GM19452 (cell line): ENCODE measurements around the gene ELF3.
A peak's percentile ranks its signal among the peaks of the same experiment; 100 is the strongest.
"Not testable (repeated sequence)": the region's sequence is repeated elsewhere in the genome, so short reads cannot be mapped to it uniquely, and the experiment has no call there.

Experiments
- ATAC-seq: cut with Tn5 transposase; IDR thresholded peaks from one replicate; pipeline ENCODE4 v1.9.1; 2021; ENCODE audit not compliant: unreplicated experiment

The ELF3 gene

DNA sequence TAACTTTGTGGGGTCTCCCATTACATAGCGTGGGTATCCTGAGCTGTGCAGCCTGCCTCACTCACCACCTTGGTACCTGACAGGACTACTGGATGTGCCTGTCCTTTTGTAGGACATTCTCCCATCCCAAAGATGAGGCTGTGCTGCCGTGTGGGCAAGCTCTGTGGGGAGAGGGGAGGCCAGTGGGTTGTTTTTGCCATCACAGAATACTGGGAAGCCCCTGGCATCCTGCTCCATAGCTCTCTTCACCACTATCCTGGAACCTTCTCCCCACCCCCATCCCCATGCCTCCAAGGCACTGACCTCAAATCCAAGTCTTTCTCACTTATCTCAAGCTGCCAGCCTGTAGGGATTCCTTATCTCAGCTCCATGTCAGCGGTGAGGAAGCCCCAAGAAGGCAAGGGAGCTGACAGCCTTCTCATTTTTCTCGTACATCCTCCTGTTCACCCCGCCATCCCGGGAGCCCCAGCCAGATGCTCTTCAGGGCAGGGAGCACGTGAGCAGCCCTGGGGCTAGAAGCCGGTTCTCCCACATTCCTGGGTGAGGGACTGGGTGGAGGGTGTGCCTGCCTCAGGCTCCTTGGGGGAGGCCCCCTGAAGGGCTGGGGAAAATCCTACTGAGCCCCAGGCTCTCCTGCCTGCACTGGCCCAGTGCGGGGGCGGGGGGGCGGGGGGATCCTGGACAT, 2.4 kb upstream of the ELF3 start:
- ATAC-seq, result no peak

DNA sequence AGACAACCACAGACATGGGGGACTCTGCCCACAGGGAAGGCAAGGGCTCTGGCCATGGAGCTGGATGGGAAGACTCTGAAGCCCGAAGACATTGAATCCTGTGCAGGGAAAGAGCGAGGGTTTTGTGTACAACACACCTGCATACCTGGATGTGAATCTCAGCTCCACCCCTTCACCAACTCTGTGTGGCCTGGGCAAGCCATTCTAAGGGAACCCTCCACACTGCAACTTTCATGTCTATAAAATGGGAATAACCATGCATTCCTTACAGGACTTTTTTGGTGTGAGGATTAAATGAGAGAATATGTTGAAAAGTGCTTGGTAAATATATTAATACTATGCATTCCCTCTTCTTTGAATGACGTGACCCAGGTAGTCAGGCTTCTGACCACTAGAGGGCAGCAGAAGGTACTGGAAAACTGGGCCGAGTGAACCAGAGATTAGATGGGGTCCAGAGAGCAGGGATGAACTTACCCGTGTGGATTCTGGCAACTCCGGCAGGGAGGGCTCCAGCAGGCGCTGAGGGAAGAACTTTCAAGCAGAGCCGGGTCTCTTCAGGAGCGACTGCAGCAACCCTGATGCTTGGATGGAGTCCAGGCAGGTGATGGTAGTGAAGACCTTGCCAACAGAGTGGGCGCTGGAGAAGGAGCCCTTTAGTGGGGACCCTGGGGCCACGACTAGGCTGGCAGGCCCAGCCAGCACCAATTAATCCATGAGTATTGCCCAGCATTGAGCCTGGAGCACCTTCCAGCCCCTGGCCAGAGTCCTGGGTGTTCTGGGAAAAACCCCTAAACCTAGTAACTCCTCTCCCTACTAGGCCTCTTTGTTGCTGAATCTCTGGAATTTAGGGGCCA, 834 bp upstream of the ELF3 start:
- ATAC-seq, result peak; percentile 46

DNA sequence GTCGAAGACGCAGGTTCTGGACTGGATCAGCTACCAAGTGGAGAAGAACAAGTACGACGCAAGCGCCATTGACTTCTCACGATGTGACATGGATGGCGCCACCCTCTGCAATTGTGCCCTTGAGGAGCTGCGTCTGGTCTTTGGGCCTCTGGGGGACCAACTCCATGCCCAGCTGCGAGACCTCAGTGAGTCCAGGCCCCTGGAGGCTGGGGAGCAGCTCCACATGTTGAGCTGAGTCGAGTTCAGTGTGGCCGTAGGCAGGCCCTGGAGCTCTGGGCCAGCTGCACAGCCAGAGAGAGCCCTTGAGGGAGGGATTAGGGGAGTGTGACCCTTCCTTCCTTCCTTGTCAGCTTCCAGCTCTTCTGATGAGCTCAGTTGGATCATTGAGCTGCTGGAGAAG, 1.6 kb downstream of the ELF3 start:
- ATAC-seq, result no peak

DNA sequence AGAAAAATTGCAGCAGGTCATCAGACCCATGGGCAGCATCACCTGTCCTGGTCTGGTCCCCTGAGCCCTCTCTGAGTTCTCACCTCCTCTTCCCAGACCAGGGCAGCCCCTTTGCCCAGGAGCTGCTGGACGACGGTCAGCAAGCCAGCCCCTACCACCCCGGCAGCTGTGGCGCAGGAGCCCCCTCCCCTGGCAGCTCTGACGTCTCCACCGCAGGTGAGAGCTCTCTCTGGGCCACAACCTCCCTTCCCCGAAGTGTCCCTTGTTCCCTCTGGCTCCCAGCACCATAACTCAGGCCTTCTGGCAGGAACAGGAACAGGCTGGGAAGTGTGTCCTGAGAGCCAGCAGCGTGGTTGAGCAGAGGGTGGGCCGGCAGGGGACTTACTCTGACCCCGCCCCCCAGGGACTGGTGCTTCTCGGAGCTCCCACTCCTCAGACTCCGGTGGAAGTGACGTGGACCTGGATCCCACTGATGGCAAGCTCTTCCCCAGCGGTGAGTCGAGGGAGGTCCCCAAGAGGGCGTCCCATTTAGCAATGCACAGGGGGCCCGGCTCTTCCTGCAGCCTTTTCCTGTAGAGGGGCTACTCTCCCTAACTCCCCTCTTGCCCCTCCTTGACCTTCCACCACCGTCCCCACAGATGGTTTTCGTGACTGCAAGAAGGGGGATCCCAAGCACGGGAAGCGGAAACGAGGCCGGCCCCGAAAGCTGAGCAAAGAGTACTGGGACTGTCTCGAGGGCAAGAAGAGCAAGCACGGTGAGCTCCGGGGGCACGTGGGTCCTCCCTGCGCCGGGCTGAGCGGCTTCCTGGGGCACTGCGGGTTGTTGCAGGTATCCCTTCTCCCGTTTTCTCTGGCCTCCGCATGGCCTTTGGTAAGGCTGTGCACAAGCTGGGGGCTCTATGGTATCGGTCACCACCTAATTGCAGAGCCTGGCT, 2.4 kb downstream of the ELF3 start:
- ATAC-seq, result no peak

DNA sequence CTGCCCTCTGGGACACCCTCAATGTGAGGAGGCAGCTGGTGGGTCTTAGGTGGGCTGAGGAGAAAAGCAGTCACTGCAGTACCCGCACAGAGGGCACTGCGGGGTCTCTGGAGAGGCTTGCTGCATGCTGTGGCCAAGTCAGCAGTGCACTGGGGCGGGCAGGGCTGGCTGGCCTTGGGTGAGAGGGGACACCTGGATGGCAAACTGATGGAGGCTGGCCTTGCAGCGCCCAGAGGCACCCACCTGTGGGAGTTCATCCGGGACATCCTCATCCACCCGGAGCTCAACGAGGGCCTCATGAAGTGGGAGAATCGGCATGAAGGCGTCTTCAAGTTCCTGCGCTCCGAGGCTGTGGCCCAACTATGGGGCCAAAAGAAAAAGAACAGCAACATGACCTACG, 3.2 kb downstream of the ELF3 start:
- ATAC-seq, result no peak

DNA sequence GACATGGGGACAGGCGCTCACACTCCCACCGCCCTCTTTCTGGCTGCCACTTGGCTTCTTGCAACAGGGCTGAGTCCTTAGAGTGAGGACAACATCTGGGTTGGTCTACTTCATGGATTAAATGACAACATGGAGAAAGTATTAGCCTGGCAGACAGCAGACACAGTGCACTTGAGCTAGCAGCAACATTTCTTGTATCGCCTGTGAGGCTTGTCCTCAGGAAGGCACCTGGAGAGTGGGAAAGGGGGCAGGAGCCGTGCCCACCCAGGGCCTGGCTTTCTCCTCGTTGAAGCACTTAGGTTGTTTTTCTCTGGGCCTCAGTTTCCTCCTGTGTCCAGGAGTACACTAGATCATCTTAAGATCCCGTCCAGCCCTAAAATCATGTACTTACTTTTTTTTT, 3.7 kb downstream of the ELF3 start:
- no peak for ATAC-seq

DNA sequence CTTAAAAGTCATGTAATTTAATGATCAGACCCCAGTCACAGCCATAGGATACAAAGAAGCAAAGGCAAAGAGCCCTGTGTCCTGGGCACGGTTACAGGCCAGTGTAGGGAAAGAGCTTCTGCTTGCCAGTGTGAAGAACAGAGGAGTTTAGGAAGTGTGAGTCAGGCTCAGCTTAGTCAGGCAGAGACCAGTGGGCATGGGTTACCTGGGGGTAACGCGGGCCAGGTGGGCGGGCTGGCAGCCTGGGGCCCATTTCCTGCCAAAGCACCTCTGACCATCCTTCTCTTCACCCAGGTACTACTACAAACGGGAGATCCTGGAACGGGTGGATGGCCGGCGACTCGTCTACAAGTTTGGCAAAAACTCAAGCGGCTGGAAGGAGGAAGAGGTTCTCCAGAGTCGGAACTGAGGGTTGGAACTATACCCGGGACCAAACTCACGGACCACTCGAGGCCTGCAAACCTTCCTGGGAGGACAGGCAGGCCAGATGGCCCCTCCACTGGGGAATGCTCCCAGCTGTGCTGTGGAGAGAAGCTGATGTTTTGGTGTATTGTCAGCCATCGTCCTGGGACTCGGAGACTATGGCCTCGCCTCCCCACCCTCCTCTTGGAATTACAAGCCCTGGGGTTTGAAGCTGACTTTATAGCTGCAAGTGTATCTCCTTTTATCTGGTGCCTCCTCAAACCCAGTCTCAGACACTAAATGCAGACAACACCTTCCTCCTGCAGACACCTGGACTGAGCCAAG, 4.7 kb downstream of the ELF3 start:
- ATAC-seq, result no peak

DNA sequence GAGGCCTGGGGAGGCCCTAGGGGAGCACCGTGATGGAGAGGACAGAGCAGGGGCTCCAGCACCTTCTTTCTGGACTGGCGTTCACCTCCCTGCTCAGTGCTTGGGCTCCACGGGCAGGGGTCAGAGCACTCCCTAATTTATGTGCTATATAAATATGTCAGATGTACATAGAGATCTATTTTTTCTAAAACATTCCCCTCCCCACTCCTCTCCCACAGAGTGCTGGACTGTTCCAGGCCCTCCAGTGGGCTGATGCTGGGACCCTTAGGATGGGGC, 5.2 kb downstream of the ELF3 start:
- no peak for ATAC-seq

DNA sequence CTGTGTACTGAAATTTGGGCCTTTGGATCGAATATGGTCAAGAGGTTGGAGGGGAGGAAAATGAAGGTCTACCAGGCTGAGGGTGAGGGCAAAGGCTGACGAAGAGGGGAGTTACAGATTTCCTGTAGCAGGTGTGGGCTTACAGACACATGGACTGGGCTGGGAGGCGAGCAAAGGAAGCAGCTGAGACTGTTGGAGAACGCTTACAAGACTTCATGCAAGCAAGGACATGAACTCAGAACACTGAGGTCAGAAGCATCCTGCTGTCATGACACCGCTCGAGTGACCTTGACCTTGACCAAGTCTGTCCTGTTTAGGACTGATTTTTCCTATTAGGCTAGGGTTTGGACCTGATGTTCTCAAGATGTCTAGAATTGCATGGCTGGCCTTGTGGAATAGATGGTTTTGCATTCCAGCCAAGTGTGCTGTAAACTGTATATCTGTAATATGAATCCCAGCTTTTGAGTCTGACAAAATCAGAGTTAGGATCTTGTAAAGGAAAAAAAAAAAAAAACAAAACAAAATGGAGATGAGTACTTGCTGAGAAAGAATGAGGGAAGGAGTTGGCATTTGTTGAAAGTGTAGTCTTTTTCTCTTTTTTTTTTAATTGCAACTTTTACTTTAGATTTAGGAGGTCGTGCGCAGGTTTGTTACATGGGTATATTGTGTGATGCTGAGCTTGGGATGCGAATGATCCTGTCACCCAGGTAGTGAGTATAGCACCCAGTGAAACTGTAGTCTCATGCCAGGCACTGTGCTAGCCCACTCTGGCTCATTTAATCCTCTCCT, 5.8 kb downstream of the ELF3 start:
- ATAC-seq, result no peak

DNA sequence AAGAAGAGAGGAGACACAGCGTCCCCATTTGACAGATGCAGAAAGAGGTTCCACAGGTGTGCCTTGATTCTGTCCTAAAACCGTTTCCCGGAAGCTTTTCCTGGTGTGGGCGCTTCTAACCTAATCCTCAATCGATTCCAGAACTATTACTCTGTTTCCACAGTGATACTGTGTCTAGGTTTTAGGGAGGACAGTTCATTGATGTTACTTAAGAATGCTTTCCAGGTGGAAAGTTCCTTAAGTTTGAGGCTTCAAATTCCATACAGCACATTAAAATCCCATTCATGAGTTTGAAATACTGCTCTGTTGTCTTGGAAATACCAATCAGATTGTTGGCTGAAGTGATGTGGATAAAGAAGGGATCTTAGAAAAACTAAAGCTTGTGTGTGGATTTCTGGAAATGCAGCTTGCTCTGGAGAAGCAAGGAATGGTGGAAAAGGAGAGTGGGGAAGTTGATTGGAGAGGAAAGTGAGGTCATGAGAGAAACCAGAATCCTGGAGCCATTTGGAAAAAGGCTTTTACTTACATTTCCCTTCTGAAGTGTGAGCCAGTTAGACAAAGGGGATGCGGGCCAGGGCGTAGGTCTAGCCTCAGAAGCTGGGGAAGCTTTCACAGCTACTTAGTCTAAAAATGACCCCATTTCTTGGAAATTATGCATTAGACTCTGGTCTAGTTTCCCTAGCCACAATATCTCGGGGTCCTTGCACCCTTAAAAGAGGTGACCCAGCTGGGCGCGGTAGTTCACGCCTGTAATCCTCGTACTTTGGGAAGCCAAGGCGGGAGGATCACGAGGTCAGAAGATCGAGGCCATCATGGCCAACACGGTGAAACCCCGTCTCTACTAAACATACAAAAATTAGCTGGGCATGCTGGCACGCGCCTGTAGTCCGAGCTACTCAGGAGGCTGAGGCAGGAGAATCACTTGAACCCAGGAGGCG, 6.7 kb downstream of the ELF3 start:
- ATAC-seq, result no peak

DNA sequence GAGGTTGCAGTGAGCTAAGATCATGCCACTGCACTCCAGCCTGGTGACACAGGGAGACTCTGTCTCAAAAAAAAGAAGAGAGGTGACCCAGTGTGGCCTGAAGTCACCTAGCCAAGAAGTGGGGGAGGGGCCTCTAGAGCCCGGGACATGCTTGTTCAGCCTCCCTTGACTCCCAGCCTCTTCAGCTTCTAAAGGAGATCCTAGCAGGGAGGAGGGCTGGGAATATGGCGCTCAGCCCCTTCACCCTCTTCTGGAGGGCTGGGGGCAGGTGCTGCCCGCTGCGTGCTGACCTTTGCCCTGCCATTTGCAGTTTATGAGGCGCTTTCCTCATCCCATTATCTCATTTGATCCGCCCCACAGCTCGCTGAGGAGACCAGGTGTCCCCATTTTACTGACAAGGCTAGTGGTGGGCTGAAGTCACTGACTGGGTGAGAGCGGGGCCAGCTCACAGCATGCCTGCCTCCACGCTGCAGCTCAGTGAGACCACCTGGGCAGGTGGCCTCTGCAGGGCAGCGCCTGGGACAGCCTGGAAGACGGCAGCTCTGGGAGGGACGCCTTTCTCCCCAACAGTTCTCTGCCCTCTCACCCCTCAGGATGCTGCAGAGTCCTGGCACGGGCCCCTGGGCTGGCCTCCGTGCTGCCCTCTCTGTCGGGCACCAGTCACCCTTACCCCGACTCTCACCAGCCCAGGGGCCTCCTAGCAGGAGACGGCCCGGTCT, 7.5 kb downstream of the ELF3 start:
- no peak for ATAC-seq

DNA sequence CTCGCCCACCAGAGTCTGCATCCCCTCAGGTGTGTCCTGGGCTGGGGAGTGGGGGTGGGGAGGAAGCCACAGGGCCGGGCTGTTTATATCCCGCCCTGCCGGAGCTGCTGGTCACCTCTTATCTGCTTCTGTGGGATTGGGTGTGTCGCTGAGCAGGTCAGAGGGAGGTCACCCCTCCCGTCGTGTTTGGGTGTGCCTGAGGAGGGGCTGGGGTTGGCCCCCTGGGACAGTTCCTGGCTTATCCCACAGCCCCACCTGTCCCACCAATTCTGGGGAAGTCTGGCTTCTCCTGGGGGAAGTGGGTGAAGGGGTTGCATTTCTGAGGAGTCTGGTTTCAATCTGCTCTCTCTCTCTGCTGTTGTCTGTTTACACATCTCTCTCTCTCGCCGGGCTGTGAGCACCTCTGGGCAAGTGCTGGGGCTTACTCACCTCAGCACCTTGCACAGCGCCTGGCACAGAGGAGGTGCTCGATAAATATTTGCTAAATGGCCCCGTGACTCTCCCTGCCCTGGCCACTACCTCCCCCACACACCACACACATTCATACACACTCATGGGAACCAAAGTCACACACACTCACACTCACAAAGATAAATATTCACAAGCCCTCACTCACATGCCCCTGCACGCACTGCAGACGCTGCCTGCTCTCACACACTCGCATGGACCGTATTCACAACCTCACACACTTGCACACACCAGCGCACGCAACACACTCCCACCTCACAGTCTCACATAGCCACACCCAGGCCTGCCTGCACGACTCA, 8.3 kb downstream of the ELF3 start:
- no peak for ATAC-seq

DNA sequence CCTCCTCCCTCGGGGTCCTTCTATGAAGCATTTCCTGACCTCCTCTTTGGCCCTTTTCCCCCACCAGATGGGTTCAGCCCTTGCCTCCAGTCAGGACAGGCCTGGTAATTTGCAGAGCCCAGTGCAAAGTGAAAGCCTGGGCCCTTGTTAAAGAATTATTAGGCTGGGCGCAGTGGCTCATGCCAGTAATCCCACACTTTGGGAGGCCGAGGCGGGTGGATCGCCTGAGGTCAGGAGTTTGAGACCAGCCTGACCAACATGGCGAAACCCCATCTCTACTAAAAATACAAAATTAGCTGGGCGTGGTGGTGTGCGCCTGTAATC, 8.8 kb downstream of the ELF3 start:
- ATAC-seq, result not testable (repeated sequence)

DNA sequence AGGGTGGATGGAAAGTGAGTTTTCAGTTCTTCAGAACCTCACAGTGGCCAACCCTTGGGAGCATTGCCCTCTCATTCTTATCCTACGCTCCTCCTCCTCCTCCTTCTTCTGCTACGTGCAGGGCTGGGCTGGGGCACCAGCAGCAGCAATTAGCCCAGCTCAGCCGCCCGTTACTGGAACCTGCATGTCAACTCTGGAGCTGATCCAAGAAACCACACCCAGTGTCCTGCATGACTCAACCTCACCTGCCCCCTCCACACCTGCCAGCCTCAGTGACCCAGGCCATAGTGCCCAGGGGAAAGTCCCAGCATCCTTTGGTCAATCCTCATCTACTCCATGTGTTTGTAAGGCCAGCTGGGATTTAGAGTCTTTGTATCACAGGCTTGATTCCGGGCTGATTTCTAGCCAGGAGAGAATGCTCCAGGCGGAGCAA, 12.6 kb downstream of the ELF3 start:
- no peak for ATAC-seq

DNA sequence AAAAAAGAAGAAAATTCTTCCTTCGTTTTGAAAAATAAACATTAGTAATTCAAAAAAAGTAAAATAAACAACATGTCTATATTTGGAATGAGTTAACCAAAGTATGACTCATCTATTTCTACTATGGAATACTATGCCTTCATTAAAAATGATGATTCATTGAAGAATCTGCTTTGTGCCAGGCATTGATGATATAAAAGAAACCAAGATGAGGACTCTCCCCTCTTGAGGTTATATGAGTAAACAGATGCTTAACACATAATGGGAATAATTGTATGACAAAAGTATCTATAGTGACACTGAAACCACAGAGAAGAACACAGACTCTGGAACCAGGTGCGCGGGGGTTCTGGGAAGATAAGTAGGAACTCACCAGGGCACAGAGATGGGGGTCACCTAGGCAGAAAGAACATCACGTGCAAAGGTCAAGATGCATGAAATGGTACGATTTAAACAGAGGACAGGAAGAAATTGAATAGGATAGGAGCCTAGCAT, 18.8 kb downstream of the ELF3 start:
- no peak for ATAC-seq

DNA sequence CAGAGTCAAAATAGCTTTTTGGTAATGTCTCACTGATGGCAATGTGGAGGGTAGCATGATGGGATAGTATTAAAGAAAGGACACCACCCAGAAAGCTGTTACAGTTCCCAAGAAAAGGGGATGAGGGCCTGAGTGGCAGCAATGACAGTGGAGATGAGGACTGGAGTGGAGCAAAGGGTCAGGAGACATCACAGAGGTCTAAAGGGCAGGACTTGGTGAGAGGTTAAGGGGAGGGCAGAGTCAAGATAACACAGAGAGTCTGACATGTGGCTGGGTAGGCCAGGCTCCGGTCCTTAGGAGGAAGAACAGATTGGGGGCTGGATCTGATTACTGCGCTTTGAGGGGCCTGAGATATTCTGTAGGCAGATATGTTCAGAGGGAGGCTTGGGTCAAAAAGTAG, 19.3 kb downstream of the ELF3 start:
- no peak for ATAC-seq

DNA sequence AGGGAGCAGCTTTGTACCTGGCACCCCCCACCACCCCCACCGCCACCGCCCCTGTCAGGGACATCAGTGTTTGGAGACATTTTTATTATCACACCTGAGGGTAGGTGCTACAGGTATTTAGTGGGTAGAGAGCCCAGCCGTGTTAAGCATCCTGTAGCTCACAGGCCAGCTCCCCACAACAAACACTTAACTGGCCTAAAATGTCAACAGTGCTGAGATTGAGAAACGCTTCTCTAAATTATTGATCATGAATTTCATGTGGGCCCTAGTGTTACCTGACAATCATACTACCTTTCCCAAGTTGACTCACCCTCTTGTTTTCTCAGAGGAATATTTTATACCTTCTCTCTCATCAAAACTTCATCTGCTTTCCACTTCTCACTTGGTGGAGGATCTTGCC, 21.4 kb downstream of the ELF3 start:
- ATAC-seq, result no peak
